SK-N-SH (cell line): ENCODE results near the gene CCL17. TPM values are rescaled to one million over a fixed set of nuclear protein-coding genes. Genes with fewer than 3 reads are reported as not detected.

Source experiments
- CTCF ChIA-PET: fragments of 300-600, 350-600 bp; formaldehyde crosslinking; extraction: SDS; loops from one replicate; lab custom pipeline; 2021; lab: Yijun Ruan, JAX
- POLR2A ChIA-PET: fragments of 350-600 bp; sonication (Branson Sonifier 250); formaldehyde crosslinking; extraction: SDS; loops from one replicate; lab custom pipeline; 2020; ENCODE audit warnings: antibody characterized with exemption, inconsistent platforms; lab: Yijun Ruan, JAX
- DNase-seq: peaks from one replicate; pipeline ENCODE4 v3.0.0; 2012
- H2AFZ ChIP-seq: fragments of 200-600 bp; sonication (generic); 2 replicates; pipeline ENCODE4 v1.8.1; 2016; ENCODE audit warnings: antibody characterized with exemption, mild to moderate bottlenecking, low read depth
- H3F3A ChIP-seq: fragments of 200-600 bp; sonication (generic); replicated peaks from 2 replicates; pipeline ENCODE3; 2016; ENCODE audit warnings: antibody characterized with exemption, mild to moderate bottlenecking; ENCODE audit not compliant: insufficient read depth
- H3K27ac ChIP-seq, 2 experiments: fragments of 200-500 bp in 1 of 2; fragments of 200-600 bp in 1 of 2; sonication (Bioruptor generic) in 1 of 2; sonication (generic), shearing (Covaris generic) in 1 of 2; 2 replicates each; pipeline versions ENCODE4 v1.5.1 to v1.6.1; 2014 to 2016; ENCODE audit warnings: low read depth in 2 of 2, inconsistent platforms in 1 of 2, low read length in 1 of 2, mild to moderate bottlenecking in 1 of 2, mixed read lengths in 1 of 2
- H3K27me3 ChIP-seq: fragments of 200-600 bp; sonication (generic), shearing (Covaris generic); 2 replicates; pipeline ENCODE4 v1.6.1; 2016; ENCODE audit warnings: mixed run types; ENCODE audit not compliant: insufficient read depth
- H3K36me3 ChIP-seq, 2 experiments: fragments of 200-500 bp in 1 of 2; fragments of 200-600 bp in 1 of 2; sonication (Bioruptor generic) in 1 of 2; sonication (generic) in 1 of 2; replicated peaks in 1 of 2; 2 replicates each; pipeline versions ENCODE3 to v1.5.1; 2014 to 2016; ENCODE audit warnings: low read length in 1 of 2, mild to moderate bottlenecking in 1 of 2; ENCODE audit not compliant: insufficient read depth in 2 of 2, control insufficient read depth in 1 of 2
- H3K4me1 ChIP-seq, 2 experiments: fragments of 200-500 bp in 1 of 2; fragments of 200-600 bp in 1 of 2; sonication (Bioruptor generic) in 1 of 2; sonication (generic), shearing (Covaris generic) in 1 of 2; 2 replicates each; pipeline versions ENCODE4 v1.5.1 to v1.6.1; 2014 to 2016; ENCODE audit warnings: low read depth in 1 of 2, low read length in 1 of 2, mixed run types in 1 of 2; ENCODE audit not compliant: insufficient read depth in 2 of 2, control insufficient read depth in 1 of 2
- H3K4me2 ChIP-seq: fragments of 200-600 bp; sonication (generic), shearing (Covaris generic); 2 replicates; pipeline ENCODE4 v1.6.1; 2017; ENCODE audit warnings: mixed run types
- H3K4me3 ChIP-seq, 2 experiments: fragments of 200-500 bp in 1 of 2; fragments of 200-600 bp in 1 of 2; sonication (Bioruptor generic) in 1 of 2; sonication (generic), shearing (Covaris generic) in 1 of 2; 2 replicates each; pipeline versions ENCODE4 v1.5.1 to v1.8.1; 2014 to 2016; ENCODE audit warnings: low read depth in 2 of 2, inconsistent platforms in 1 of 2, low read length in 1 of 2, mild to moderate bottlenecking in 1 of 2, mixed read lengths in 1 of 2, moderate library complexity in 1 of 2
- H3K79me2 ChIP-seq: fragments of 200-600 bp; sonication (generic); 2 replicates; pipeline ENCODE4 v1.8.1; 2017; ENCODE audit warnings: mild to moderate bottlenecking; ENCODE audit not compliant: insufficient read depth
- H3K9ac ChIP-seq: fragments of 200-600 bp; sonication (generic); 2 replicates; pipeline ENCODE4 v1.6.1; 2017; ENCODE audit warnings: mixed run types
- H3K9me2 ChIP-seq: fragments of 200-600 bp; sonication (generic); 2 replicates; pipeline ENCODE4 v1.6.1; 2017; ENCODE audit warnings: mixed run types
- H3K9me3 ChIP-seq: fragments of 200-600 bp; sonication (generic); 2 replicates; pipeline ENCODE4 v1.6.1; 2017; ENCODE audit warnings: mixed run types, mild to moderate bottlenecking, moderate library complexity
- H4K20me1 ChIP-seq: fragments of 200-600 bp; sonication (generic); 2 replicates; pipeline ENCODE4 v1.6.1; 2017; ENCODE audit warnings: mild to moderate bottlenecking, mixed run types; ENCODE audit not compliant: insufficient read depth
- CHD2 ChIP-seq: fragments of 150-350 bp; IDR thresholded peaks from 2 replicates; pipeline ENCODE4 v1.6.1; 2018; ENCODE audit warnings: low read length; ENCODE audit not compliant: partially characterized antibody
- EZH2phosphoT487 ChIP-seq: fragments of 200-600 bp; sonication (generic); IDR thresholded peaks from 2 replicates; pipeline ENCODE4 v1.6.1; 2017; ENCODE audit warnings: low read depth, mixed run types, mild to moderate bottlenecking, antibody characterized with exemption, moderate library complexity, borderline replicate concordance
- FOXM1 ChIP-seq: IDR thresholded peaks from 2 replicates; pipeline ENCODE4 v1.4.0; 2012; ENCODE audit warnings: low read depth, mild to moderate bottlenecking
- GATA2 ChIP-seq: sonication (generic); formaldehyde crosslinking; IDR thresholded peaks from 2 replicates; pipeline ENCODE4 v1.5.0; 2020; ENCODE audit warnings: mild to moderate bottlenecking, missing genetic modification reagents
- JUND ChIP-seq: IDR thresholded peaks from 2 replicates; pipeline ENCODE4 v1.4.0; 2012
- MEF2A ChIP-seq: IDR thresholded peaks from 2 replicates; pipeline ENCODE4 v1.4.0; 2012; ENCODE audit warnings: low read depth, borderline replicate concordance
- MXI1 ChIP-seq: IDR thresholded peaks from 2 replicates; pipeline ENCODE4 v1.6.1; 2012; ENCODE audit warnings: mild to moderate bottlenecking, low read depth, low read length, improper control_type of control experiment
- NFIC ChIP-seq: IDR thresholded peaks from 2 replicates; pipeline ENCODE4 v1.4.0; 2012; ENCODE audit warnings: borderline replicate concordance
- POLR2AphosphoS5 ChIP-seq: IDR thresholded peaks from 2 replicates; pipeline ENCODE4 v1.6.1; 2012; ENCODE audit warnings: low read depth, low read length
- RAD21 ChIP-seq: IDR thresholded peaks from 2 replicates; pipeline ENCODE4 v1.6.1; 2012; ENCODE audit warnings: mild to moderate bottlenecking, low read length
- RCOR1 ChIP-seq: fragments of 150-350 bp; IDR thresholded peaks from 2 replicates; pipeline ENCODE4 v1.6.1; 2017; ENCODE audit warnings: antibody characterized with exemption, low read length
- RFX5 ChIP-seq: IDR thresholded peaks from 2 replicates; pipeline ENCODE4 v1.6.1; 2012; ENCODE audit warnings: mild to moderate bottlenecking, improper control_type of control experiment, low read length
- RXRA ChIP-seq: IDR thresholded peaks from 2 replicates; pipeline ENCODE4 v1.4.0; 2012; ENCODE audit warnings: low read depth, mild to moderate bottlenecking, borderline replicate concordance
- SIN3A ChIP-seq: IDR thresholded peaks from 2 replicates; pipeline ENCODE4 v1.6.1; 2012; ENCODE audit warnings: low read depth, mild to moderate bottlenecking, low read length, moderate library complexity, borderline replicate concordance
- TEAD4 ChIP-seq: IDR thresholded peaks from 2 replicates; pipeline ENCODE4 v1.4.0; 2012; ENCODE audit warnings: mild to moderate bottlenecking, borderline replicate concordance; ENCODE audit not compliant: insufficient read depth
- WGBS: methylation state at CpG from one replicate; pipeline ENCODE4 v1.1.6; 2017; ENCODE audit warnings: low lambda C conversion rate; 5-methylcytosine and 5-hydroxymethylcytosine counted together
- polyA plus RNA-seq, 3 experiments: library from polyadenylated mRNA; depleted of rRNA; stranded (reverse); fragments of >200 nt; gene quantifications; 2 replicates each; pipeline ENCODE4 v1.2.3, GENCODE V29; 2012
- TF ChIP-seq, protein P1 (sequence below): fragments of 150-350 bp; IDR thresholded peaks from 2 replicates; pipeline ENCODE4 v1.6.1; 2017; ENCODE audit warnings: antibody characterized with exemption, low read length, low read depth, borderline replicate concordance
- TF ChIP-seq, protein P2 (sequence below): IDR thresholded peaks from 2 replicates; pipeline ENCODE4 v1.6.1; 2012; ENCODE audit warnings: mild to moderate bottlenecking, low read depth, low read length, moderate library complexity
- TF ChIP-seq, protein P3 (sequence below): fragments of 150-350 bp; IDR thresholded peaks from 2 replicates; pipeline ENCODE4 v1.6.1; 2016; ENCODE audit warnings: mild to moderate bottlenecking, low read depth, low read length

Gene CCL17
- polyA plus RNA-seq (2012; rRNA removed): not detected in 2 replicates
- not detected in 2 replicates for polyA plus RNA-seq (2012; cell fraction: cytosol; rRNA removed)
- not detected in 2 replicates for polyA plus RNA-seq (2012; cell fraction: nucleus; rRNA removed)

DNA sequence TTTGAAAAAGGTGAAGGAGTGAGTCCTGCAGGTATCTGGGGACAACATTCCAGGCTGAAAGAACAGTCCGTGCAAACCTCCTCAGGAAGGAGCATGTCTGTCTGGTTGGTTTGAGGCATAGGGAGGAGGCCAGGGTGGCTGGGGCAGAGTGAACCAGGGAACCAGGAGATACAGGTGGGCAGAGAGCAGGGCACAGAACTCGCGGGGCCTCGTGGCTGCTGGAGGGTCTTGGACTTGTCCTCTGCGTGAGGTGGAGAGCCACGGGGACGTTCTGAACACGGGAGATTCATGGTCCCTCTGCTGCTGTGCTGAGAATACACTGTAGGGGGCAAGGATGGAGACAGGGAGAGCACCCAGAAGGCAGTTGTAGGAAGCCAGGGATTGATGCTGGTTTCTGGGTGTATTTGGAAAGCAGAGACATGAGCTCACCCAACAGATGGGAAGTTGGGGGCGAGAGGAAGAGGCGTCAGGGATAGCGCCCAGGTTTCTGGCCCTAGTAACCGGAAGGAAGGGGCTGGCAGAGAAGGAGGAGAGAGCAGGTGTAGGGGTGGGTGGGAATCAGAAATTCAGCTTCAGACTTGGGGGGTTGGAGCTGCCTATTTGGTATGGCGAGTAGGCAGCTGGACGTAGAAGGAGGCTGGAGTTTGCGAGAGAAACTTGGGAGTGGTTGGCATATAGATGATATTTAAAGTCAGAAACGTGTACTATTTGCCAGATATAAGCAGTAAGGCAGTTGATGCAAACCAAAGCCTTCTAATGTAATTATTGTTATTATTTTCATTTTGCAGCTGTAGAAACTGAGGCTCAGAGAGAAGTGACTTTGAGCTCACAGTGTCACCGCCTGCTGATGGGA lies at the start of gene CCL17:
Gene CCL17 (plus strand): TSS at position 803 of the 853 bp plus-strand sequence. CDS start 9,166 bp downstream, outside the sequence.
- no peaks in the 10 kb centered on the region for H3F3A ChIP-seq
- no peaks in the 10 kb centered on the region for H4K20me1 ChIP-seq
- H3K9ac ChIP-seq: no peak within 1 kb of the TSS
- H3K4me1 ChIP-seq: no peaks in the 10 kb centered on the region
- WGBS: 82% methylated on average over 17 of the region's 17 CpGs
- POLR2A ChIA-PET: interaction anchor here (0.6 kb wide), 1 partner anchor 218 kb away, joined by 5 read pairs; the partner anchor contains the start of genes PSME3IP1 and RSPRY1
- CTCF ChIA-PET: interaction anchor here (0.6 to 3.2 kb wide), 4 partner anchors 13 to 251 kb away, joined by 3 to 15 read pairs (median 6); no protein-coding TSS in a partner anchor
- no peaks in the 10 kb centered on the region for H3K36me3 ChIP-seq
- DNase-seq: no peak
- no peak within 1 kb of the TSS for H3K4me2 ChIP-seq
- no peak within 1 kb of the TSS for H3K27ac ChIP-seq
- H3K9me3 ChIP-seq: no peaks in the 10 kb centered on the region
- H3K79me2 ChIP-seq: no peaks in the 10 kb centered on the region
- TF ChIP-seq NFIC: no peak
- TF ChIP-seq SIN3A: no peak
- TF ChIP-seq RXRA: no peak
- TF ChIP-seq JUND: no peak
- no peak for TF ChIP-seq FOXM1
- no peak for TF ChIP-seq POLR2AphosphoS5
- no peak for TF ChIP-seq GATA2 (CRISPR knock-in tag)
- TF ChIP-seq, protein P1, sequence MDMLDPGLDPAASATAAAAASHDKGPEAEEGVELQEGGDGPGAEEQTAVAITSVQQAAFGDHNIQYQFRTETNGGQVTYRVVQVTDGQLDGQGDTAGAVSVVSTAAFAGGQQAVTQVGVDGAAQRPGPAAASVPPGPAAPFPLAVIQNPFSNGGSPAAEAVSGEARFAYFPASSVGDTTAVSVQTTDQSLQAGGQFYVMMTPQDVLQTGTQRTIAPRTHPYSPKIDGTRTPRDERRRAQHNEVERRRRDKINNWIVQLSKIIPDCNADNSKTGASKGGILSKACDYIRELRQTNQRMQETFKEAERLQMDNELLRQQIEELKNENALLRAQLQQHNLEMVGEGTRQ: no peak
- TF ChIP-seq RAD21: no peak
- no peak for TF ChIP-seq TEAD4
- TF ChIP-seq CHD2: no peak
- TF ChIP-seq MXI1: no peak
- TF ChIP-seq, protein P2, sequence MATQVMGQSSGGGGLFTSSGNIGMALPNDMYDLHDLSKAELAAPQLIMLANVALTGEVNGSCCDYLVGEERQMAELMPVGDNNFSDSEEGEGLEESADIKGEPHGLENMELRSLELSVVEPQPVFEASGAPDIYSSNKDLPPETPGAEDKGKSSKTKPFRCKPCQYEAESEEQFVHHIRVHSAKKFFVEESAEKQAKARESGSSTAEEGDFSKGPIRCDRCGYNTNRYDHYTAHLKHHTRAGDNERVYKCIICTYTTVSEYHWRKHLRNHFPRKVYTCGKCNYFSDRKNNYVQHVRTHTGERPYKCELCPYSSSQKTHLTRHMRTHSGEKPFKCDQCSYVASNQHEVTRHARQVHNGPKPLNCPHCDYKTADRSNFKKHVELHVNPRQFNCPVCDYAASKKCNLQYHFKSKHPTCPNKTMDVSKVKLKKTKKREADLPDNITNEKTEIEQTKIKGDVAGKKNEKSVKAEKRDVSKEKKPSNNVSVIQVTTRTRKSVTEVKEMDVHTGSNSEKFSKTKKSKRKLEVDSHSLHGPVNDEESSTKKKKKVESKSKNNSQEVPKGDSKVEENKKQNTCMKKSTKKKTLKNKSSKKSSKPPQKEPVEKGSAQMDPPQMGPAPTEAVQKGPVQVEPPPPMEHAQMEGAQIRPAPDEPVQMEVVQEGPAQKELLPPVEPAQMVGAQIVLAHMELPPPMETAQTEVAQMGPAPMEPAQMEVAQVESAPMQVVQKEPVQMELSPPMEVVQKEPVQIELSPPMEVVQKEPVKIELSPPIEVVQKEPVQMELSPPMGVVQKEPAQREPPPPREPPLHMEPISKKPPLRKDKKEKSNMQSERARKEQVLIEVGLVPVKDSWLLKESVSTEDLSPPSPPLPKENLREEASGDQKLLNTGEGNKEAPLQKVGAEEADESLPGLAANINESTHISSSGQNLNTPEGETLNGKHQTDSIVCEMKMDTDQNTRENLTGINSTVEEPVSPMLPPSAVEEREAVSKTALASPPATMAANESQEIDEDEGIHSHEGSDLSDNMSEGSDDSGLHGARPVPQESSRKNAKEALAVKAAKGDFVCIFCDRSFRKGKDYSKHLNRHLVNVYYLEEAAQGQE: no peak
- no peak for TF ChIP-seq MEF2A
- TF ChIP-seq, protein P3, sequence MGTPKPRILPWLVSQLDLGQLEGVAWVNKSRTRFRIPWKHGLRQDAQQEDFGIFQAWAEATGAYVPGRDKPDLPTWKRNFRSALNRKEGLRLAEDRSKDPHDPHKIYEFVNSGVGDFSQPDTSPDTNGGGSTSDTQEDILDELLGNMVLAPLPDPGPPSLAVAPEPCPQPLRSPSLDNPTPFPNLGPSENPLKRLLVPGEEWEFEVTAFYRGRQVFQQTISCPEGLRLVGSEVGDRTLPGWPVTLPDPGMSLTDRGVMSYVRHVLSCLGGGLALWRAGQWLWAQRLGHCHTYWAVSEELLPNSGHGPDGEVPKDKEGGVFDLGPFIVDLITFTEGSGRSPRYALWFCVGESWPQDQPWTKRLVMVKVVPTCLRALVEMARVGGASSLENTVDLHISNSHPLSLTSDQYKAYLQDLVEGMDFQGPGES: no peak
- no peak for TF ChIP-seq EZH2phosphoT487
- TF ChIP-seq RFX5: no peak
- TF ChIP-seq RCOR1: no peak
- H3K4me3 ChIP-seq: no peak within 1 kb of the TSS
- H3K27me3 ChIP-seq: no peaks in the 10 kb centered on the region
- H2AFZ ChIP-seq: no peak within 1 kb of the TSS
- no peaks in the 10 kb centered on the region for H3K9me2 ChIP-seq
